Activated naive CD8-positive, alpha-beta T cell treated with anti-CD3 and anti-CD28 coated beads, Interleukin-2, amount 10 ng/mL, durations not matched to agents 7 days and 5 days (primary cell): ENCODE measurements around the gene SIGLEC12. TPM values are rescaled to one million over a fixed set of nuclear protein-coding genes. Genes with fewer than 3 reads are reported as not detected.
A peak's percentile ranks its signal among the peaks of the same experiment; 100 is the strongest.

ENCODE experiments used
- ATAC-seq: fragments of 150-1000 bp; cut with Tn5 transposase; one replicate; pipeline ENCODE4 v1.10.0; 2021; ENCODE audit warnings: low read depth, moderate library complexity
- POLR2A ChIA-PET: fragments of 350-600 bp; sonication (Branson Sonifier 250); formaldehyde crosslinking; loops from one replicate; lab custom pipeline; 2021; ENCODE audit warnings: antibody characterized with exemption; lab: Charles Lee
- DNase-seq: peaks from one replicate; pipeline ENCODE4 v3.0.0; 2021
- H3K27ac Mint-ChIP-seq: one replicate; pipeline ENCODE4 v1.8.0; 2022; ENCODE audit warnings: mild to moderate bottlenecking, mixed read lengths
- H3K27me3 Mint-ChIP-seq: one replicate; pipeline ENCODE4 v1.8.0; 2022; ENCODE audit warnings: mild to moderate bottlenecking, moderate library complexity, mixed read lengths
- H3K36me3 Mint-ChIP-seq: one replicate; pipeline ENCODE4 v1.8.0; 2021; ENCODE audit warnings: mild to moderate bottlenecking, mixed read lengths
- H3K4me1 Mint-ChIP-seq: one replicate; pipeline ENCODE4 v1.8.0; 2021; ENCODE audit warnings: mixed read lengths
- H3K4me3 Mint-ChIP-seq: one replicate; pipeline ENCODE4 v1.8.0; 2022; ENCODE audit warnings: mild to moderate bottlenecking, moderate library complexity, mixed read lengths
- H3K9me3 Mint-ChIP-seq: one replicate; pipeline ENCODE4 v1.8.0; 2021; ENCODE audit warnings: mixed read lengths
- total RNA-seq, 2 experiments: library from RNA; stranded (reverse); gene quantifications; one replicate each; pipeline ENCODE4 v1.2.3, GENCODE V29; 2021

The SIGLEC12 gene
- total RNA-seq, 2 experiments from 2014 or later: 3.7 to 5.3 TPM

DNA sequence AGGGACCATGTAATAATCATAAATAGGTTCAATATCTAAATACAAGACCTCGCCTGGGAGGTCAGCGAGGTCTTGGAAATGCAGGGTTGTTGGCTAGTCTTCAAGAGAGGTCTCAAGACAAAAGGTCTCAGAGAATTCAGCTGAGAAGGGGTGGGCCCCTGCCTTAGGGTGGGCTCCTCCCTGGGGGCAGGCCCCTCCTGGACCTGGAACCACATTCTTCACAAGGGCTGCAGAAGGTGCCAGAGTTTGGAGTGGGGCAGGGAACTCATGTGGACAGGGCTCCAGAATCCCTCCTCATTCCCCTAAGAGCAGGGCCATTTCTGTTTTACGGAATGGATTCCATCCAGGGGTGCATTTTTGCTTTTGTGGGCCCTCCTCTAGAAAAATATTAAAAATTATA lies 13.1 kb downstream of the SIGLEC12 start:
- DNase-seq: no peak
- Mint-ChIP-seq H3K9me3 (peaks cover 6% of the 10 kb centered on the region), H3K4me1 (peaks cover 9% of the 10 kb centered on the region), H3K4me3 (no peak overlapping the region), H3K36me3 (peaks cover 7% of the 10 kb centered on the region), H3K27me3 (peaks cover 6% of the 10 kb centered on the region), H3K27ac (no peak overlapping the region)
- POLR2A ChIA-PET: no interaction called here
- no peak for ATAC-seq

DNA sequence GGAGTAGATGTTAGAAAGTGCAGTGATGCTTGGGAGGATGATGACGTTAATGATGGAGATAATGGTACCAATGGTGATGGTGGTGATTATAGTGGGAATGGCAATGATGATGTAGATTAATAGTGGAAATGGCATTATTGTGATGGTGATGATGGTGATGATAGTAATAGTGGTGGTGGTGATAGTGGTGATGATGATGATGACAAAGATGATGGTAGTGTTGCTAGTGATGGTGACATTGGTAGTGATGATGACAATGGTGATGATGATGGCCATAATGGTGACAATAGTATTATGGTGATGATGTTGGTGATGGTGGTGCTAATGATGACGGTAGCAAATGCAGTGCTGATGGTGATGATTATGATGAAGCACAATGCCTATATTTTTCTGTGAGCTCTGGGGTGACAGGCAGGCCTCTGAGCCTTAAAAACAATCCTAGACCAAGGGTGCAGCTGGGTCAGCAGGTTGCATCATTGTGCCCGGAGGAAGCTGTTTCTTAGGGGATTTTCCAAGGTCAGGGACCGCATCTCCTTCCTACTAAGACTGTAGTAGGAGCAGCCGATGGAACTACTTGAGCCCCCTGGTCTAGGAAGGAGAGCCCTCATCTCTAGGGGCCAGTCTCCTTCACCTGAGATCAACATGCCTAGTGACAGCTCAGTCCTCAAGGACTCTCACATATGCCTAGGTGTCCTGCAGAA lies 15.5 kb downstream of the SIGLEC12 start:
- H3K4me3 Mint-ChIP-seq: no peak overlapping the region
- no peak for ATAC-seq
- POLR2A ChIA-PET: interaction anchor here (0.7 kb wide), 1 partner anchor 112 kb away, joined by 3 read pairs; no protein-coding TSS in a partner anchor
- peaks cover 6% of the 10 kb centered on the region for H3K27me3 Mint-ChIP-seq
- peaks cover under 1% of the 10 kb centered on the region for H3K36me3 Mint-ChIP-seq
- no peak for DNase-seq
- H3K27ac Mint-ChIP-seq: no peak overlapping the region
- peaks cover 4% of the 10 kb centered on the region for H3K4me1 Mint-ChIP-seq
- H3K9me3 Mint-ChIP-seq: peaks cover 3% of the 10 kb centered on the region

DNA sequence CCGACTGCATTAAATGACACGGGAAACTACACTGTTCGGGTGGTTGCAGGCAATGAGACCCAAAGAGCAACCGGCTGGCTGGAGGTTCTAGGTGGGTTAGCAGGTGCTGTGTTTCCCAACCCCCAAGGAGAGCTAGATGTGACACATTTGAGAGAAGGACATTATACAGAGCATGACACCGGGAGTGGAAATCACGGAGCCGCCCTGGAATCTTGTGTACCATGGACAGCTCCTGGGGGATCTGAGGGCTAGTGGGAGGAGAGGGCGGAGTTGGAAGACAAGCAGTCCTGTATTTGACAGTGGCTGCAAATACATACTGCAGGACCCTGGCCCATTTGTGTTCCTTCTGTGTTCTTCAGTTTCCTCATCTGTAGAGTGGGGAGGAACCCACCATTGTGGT lies 21.0 kb downstream of the SIGLEC12 start:
- H3K4me3 Mint-ChIP-seq: no peak overlapping the region
- no peaks in the 10 kb centered on the region for H3K36me3 Mint-ChIP-seq
- DNase-seq (no peak), ATAC-seq (no peak)
- peaks cover 19% of the 10 kb centered on the region for H3K27me3 Mint-ChIP-seq
- no peaks in the 10 kb centered on the region for H3K9me3 Mint-ChIP-seq
- POLR2A ChIA-PET: no interaction called here
- H3K27ac Mint-ChIP-seq: no peak overlapping the region
- peaks cover 2% of the 10 kb centered on the region for H3K4me1 Mint-ChIP-seq

DNA sequence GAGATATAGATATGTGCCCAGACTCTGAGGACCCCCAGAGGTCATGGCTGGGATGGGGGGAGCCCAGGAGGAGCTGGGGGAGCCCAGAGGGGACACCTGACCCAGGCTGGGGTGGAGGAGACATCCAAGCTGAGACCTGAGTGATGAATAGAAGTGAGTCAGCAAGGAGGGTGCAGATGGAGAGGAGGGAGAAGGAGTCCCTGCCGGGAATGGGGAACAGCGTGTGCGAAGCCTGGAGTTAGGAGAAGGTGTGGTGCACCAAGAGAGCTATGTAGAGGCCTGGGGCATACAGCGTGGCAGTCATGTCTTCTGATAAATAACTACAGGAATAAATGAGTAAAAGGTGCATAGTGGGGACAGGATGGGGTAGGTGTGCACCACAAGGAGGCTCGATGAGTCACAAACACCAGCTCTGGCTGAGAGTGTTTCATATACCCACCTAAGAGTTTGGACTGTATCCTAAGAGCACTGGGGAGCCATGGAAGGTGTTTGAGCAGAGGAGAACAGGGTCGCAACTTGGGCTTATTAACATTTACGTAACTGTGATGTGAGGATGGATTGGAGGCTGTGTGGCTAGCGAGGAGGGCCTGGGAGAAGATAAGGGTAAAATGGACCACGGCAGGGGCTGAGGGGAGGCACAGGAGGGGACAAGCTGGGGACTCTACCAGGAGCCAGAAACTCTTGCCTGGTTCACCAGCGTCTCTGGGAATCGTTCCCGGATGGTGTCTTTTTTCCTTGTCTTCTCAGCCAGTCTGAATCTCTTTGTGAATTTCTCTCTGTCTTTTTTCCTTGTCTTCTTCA lies 21.9 kb downstream of the SIGLEC12 start:
- ATAC-seq: no peak
- Mint-ChIP-seq H3K27me3 (peaks cover 17% of the 10 kb centered on the region), H3K9me3 (no peaks in the 10 kb centered on the region), H3K27ac (no peak overlapping the region), H3K4me3 (no peak overlapping the region), H3K36me3 (no peaks in the 10 kb centered on the region), H3K4me1 (peaks cover 2% of the 10 kb centered on the region)
- POLR2A ChIA-PET: no interaction called here
- no peak for DNase-seq

DNA sequence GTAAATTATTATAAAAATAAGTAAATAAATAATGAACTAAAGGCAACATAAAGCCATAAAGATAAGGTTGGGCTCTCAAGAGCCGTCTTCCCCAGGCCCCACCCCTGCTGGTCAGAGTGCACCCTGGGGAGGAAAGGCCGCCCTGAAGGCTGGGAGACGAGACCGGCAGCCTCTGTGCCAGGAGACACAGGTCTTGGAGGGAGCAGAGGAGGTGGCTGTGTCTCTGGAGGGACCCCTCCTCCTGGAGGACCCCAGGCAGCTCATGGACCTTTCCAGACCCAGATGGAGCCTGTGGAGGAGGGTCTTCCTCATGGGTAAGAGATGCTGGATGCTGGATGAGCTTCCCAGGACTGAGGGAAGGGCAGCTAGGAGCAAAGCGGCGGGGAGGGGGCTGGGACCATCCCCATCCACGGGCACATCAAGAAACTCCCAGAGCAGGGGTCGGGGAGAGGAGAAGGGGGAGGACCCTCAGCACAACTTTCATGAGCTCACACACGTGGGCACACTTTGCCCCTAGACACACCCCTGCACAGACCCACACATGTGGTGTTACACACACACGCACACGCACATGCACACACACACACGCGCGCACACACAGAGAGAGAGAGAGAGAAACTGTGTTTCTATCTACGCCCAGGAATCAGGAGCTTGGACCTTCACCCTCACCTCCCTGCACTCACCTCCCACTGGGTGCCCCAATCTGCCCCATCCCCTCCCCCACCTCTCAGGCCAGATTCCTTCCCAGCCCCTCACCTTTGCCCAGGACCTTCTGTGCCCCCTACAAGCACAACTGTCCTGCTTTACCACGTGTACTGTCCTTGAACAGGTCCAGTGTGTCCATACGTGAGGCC lies 23.0 kb downstream of the SIGLEC12 start, which contains the start of gene CEACAM18:
TSS of gene CEACAM18 (plus strand) at position 159 of the 854 bp plus-strand sequence.
- Mint-ChIP-seq H3K9me3 (no peaks in the 10 kb centered on the region), H3K4me3 (no peak within 1 kb of the TSS), H3K36me3 (no peaks in the 10 kb centered on the region), H3K4me1 (no peaks in the 10 kb centered on the region), H3K27ac (no peak within 1 kb of the TSS), H3K27me3 (peaks cover 17% of the 10 kb centered on the region)
- ATAC-seq: no peak
- POLR2A ChIA-PET: no interaction called here
- no peak for DNase-seq

DNA sequence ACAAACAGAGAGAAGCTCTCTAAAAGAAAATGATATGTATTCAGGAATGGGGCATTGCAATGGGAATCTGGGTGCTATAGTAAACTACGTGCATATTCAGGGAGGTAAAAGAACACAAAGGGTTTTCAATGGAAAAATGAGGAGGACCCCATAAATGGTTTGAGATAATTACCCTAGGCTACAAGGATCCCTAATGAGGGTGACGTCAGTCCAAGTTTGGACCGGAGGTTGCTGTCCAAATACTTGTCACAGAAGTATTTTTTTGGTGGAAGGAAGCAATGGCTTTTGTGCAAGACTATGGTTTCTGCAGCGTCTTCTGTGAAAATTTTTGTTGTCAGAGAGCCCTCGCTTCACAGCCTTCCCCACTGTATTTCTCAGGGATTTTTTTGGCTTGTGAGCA lies 24.3 kb downstream of the SIGLEC12 start:
- no peaks in the 10 kb centered on the region for H3K36me3 Mint-ChIP-seq
- no peak for ATAC-seq
- no peak for DNase-seq

DNA sequence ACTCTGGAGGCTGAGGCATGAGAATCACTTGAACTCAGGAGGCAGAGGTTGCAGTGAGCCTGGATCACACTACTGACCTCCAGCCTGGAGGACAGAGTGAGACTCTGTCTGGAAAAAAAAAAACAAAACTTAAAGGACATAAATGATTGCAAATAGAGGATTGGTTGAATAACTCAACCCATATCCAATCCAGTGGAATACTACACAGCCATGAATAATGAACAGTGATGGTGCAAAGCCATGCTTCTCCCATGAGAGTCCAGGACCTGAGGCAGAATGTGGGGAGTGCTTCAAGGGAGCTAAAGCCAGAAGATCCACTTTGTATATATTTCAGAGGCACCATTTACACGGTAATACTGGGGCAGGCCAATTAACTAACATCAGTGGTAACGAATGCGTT lies 25.4 kb downstream of the SIGLEC12 start:
- no peak for ATAC-seq
- H3K4me1 Mint-ChIP-seq: no peaks in the 10 kb centered on the region
- POLR2A ChIA-PET: no interaction called here

More for the DNA sequence above, 24.3 kb downstream of the SIGLEC12 start:
- Mint-ChIP-seq H3K27me3 (peaks cover 27% of the 10 kb centered on the region), H3K9me3 (no peaks in the 10 kb centered on the region), H3K4me3 (no peak overlapping the region), H3K27ac (no peak overlapping the region), H3K4me1 (no peaks in the 10 kb centered on the region)
- POLR2A ChIA-PET: no interaction called here

DNA sequence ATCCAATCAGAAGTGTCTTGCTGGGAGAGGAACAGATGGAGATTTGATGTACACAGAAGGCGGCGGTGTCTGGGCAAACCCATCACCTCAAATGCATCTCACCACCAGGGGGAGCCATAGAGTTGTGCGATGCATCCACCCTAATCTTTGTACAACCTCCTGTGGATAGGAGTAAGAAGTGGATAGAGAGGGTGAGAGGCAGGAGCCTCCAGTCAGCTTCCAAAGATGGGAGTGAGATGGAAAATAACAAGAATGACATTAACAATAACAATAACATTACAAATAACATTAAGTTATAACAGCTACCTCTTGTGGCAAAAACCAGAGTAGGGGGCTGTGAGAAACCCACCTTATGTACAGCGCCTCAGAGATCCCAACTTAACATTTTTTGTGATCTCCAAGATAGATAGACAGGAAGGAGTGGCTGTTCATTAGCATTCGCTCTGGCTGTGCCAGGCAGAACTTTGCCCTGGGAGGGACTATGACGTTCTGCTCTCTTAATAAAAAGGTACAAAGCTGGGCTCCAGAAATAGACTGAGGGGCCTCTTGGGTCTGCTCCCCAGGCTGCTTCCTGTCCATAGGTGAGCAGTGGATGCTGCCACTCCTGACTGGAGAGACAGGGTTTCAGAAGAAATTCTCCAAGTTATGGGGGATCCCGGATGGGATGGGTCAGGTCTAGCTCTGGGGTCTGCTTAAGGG lies 28.4 kb downstream of the SIGLEC12 start:
- ATAC-seq (peak; percentile 74), DNase-seq (peak; percentile 68)
- Mint-ChIP-seq H3K27me3 (peaks cover 40% of the 10 kb centered on the region), H3K4me3 (no peak overlapping the region), H3K9me3 (no peaks in the 10 kb centered on the region), H3K36me3 (no peaks in the 10 kb centered on the region), H3K4me1 (peaks cover 5% of the 10 kb centered on the region), H3K27ac (no peak overlapping the region)
- POLR2A ChIA-PET: interaction anchor here (0.7 to 1.2 kb wide), 2 partner anchors 41 to 184 kb away, joined by 3 to 4 read pairs; no protein-coding TSS in a partner anchor

More for the DNA sequence above, 25.4 kb downstream of the SIGLEC12 start:
- H3K27me3 Mint-ChIP-seq: peaks cover 34% of the 10 kb centered on the region
- H3K36me3 Mint-ChIP-seq: no peaks in the 10 kb centered on the region
- H3K4me3 Mint-ChIP-seq: no peak overlapping the region
- DNase-seq: no peak
- H3K9me3 Mint-ChIP-seq: no peaks in the 10 kb centered on the region
- H3K27ac Mint-ChIP-seq: no peak overlapping the region

DNA sequence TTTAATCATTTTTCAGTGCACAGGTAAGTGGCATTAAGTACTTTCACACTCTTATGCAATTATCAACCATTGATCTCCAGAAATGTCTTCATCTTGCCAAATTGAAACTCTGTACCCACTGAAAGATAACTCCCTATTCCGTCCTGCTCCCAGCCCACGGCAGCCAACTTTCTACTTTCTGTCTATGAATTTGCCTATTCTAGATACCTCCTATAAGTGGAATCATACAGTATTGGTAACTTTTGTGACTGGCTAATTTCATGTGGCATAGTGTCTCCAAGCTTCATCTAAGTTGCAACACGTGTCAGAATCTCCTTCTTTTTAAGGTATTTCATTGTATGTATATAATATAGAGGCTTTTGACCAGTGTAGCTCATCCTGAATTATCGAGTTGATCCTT lies 29.0 kb downstream of the SIGLEC12 start:
- ATAC-seq (no peak), DNase-seq (no peak)
- no peak overlapping the region for H3K4me3 Mint-ChIP-seq
- POLR2A ChIA-PET: interaction anchor here (0.7 to 1.2 kb wide), 2 partner anchors 42 to 185 kb away, joined by 3 to 4 read pairs; no protein-coding TSS in a partner anchor
- peaks cover 46% of the 10 kb centered on the region for H3K27me3 Mint-ChIP-seq
- H3K4me1 Mint-ChIP-seq: peaks cover 10% of the 10 kb centered on the region
- no peaks in the 10 kb centered on the region for H3K9me3 Mint-ChIP-seq
- H3K27ac Mint-ChIP-seq: no peak overlapping the region
- no peaks in the 10 kb centered on the region for H3K36me3 Mint-ChIP-seq

DNA sequence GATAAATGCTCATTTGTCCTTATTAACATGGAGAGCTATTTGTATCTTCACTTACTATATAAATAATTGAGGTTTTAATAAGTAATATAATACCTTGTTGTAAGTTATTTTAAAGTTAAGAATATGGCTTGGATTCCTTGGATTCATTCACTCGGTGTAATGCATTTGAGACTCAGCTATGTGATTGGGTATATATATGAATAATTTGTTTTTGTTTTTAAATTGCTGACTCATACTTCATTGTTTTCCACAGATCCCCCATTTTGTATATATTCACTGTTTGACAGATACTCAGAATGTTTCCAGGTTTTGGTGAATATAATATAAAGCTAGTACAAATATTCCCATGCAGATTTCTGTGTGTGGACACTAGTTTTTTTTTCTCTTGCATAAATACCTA lies 30.1 kb downstream of the SIGLEC12 start:
- POLR2A ChIA-PET: no interaction called here
- Mint-ChIP-seq H3K27ac (no peak overlapping the region), H3K27me3 (peaks cover 46% of the 10 kb centered on the region), H3K4me1 (peaks cover 11% of the 10 kb centered on the region), H3K36me3 (no peaks in the 10 kb centered on the region), H3K4me3 (no peak overlapping the region), H3K9me3 (no peaks in the 10 kb centered on the region)
- ATAC-seq (no peak), DNase-seq (no peak)

DNA sequence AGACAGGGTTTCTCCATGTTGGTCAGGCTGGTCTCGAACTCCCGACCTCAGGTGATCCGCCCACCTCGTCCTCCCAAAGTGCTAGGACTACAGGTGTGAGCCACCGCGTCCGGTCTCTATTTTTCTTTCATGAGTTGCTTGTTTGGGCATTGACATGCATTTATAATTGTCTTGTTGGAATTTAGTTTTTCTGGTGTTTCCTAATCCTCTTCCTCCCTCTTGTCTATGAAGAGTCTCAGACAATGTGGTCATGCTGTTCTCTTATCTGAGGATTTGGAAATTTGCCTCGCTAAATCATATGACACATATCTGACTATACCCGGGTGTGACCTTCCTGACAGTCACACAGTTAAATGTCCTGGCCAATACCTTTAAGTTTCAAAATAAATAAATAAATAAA lies 30.6 kb downstream of the SIGLEC12 start:
- no peak overlapping the region for H3K4me3 Mint-ChIP-seq
- ATAC-seq: no peak
- H3K27me3 Mint-ChIP-seq: peaks cover 49% of the 10 kb centered on the region
- no peaks in the 10 kb centered on the region for H3K36me3 Mint-ChIP-seq
- H3K4me1 Mint-ChIP-seq: peaks cover 11% of the 10 kb centered on the region
- POLR2A ChIA-PET: no interaction called here
- no peak overlapping the region for H3K27ac Mint-ChIP-seq
- DNase-seq: no peak
- no peaks in the 10 kb centered on the region for H3K9me3 Mint-ChIP-seq

DNA sequence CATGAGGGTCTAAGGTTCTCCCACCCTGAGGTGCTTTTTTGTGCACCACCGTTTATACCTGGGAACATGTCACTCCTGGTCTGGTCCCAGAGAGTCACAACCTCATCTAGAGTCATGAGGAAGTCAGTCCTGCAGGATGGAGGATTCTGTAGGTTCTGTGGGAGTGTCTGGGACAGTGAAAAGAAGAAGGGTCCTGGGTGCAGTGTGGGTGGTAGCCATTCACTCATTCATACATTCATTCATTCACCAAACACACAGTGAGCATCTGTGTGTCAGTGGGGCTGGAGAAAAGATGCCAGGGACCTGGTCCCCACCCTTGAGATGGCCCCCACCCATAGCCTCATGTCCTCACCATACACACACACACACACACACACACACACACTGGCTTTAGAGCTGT lies 32.0 kb downstream of the SIGLEC12 start:
- DNase-seq (no peak), ATAC-seq (no peak)
- Mint-ChIP-seq H3K9me3 (no peaks in the 10 kb centered on the region), H3K4me1 (peaks cover 11% of the 10 kb centered on the region), H3K4me3 (no peak overlapping the region), H3K36me3 (no peaks in the 10 kb centered on the region), H3K27ac (no peak overlapping the region), H3K27me3 (peaks cover 61% of the 10 kb centered on the region)
- POLR2A ChIA-PET: no interaction called here
